ENCODE data around the gene IFNGR2. TPM values are rescaled to one million over a fixed set of nuclear protein-coding genes. Genes with fewer than 3 reads are reported as not detected.

Gene IFNGR2
- total and polyA plus RNA-seq, 2 donors (not counting 1 experiment from before 2014, with no cell fraction given), result 50.7 to 57.6 TPM

GRCh38 chr21:33364830-33365229, 38.4 kb upstream of the IFNGR2 start:
- Histone ChIP-seq H3K36me3 (ENCODE audit: control insufficient read depth, insufficient read depth, low read length) (no peaks in the 10 kb centered on the region), H3K4me3 (replicated peaks in 1 of 4; ENCODE audit: control extremely low read depth in 1 of 4, insufficient read depth in 1 of 4, low read depth in 3 of 4, low read length in 4 of 4) (no peak overlapping the region), H3K9me3 (ENCODE audit: control insufficient read depth, insufficient read depth, low read depth, low read length) (no peaks in the 10 kb centered on the region), H3K79me2 (ENCODE audit: control insufficient read depth, insufficient read depth, low read length) (no peaks in the 10 kb centered on the region), H4K20me1 (ENCODE audit: control insufficient read depth, extremely low read depth, insufficient read depth, low read length) (no peaks in the 10 kb centered on the region), H3K27ac (ENCODE audit: insufficient read depth, low read length) (no peak overlapping the region), H2AFZ (ENCODE audit: low read length) (no peak overlapping the region), H3K4me1 (ENCODE audit: control insufficient read depth, extremely low read depth, insufficient read depth, low read length) (peaks cover 5% of the 10 kb centered on the region), H3K4me2 (ENCODE audit: extremely low read depth, insufficient read depth, low read length) (no peak overlapping the region), H3K9ac (ENCODE audit: insufficient read depth, low read length) (no peak overlapping the region), H3K27me3 (ENCODE audit: control insufficient read depth, insufficient read depth, low read length) (no peaks in the 10 kb centered on the region)
- TF ChIP-seq CTCF (conservative IDR thresholded peaks at IDR 0.05 in 1 of 2, IDR thresholded peaks at IDR 0.05 in 1 of 2; ENCODE audit: low read depth in 1 of 2, low read length in 2 of 2) (no peak), EZH2 (IDR thresholded peaks at IDR 0.05; ENCODE audit: low read length, missing control alignments) (no peak)
- DNase-seq (ENCODE audit: low read depth in 2 of 2), result no peak

- Histone ChIP-seq H2AFZ (ENCODE audit: low read length) (no peak overlapping the region), H3K27ac (ENCODE audit: insufficient read depth, low read length) (no peak overlapping the region), H3K9me3 (ENCODE audit: control insufficient read depth, insufficient read depth, low read depth, low read length) (no peaks in the 10 kb centered on the region), H3K4me1 (ENCODE audit: control insufficient read depth, extremely low read depth, insufficient read depth, low read length) (no peaks in the 10 kb centered on the region), H3K36me3 (ENCODE audit: control insufficient read depth, insufficient read depth, low read length) (no peaks in the 10 kb centered on the region), H3K27me3 (ENCODE audit: control insufficient read depth, insufficient read depth, low read length) (peaks cover 3% of the 10 kb centered on the region), H4K20me1 (ENCODE audit: control insufficient read depth, extremely low read depth, insufficient read depth, low read length) (no peaks in the 10 kb centered on the region), H3K9ac (ENCODE audit: insufficient read depth, low read length) (no peak overlapping the region), H3K79me2 (ENCODE audit: control insufficient read depth, insufficient read depth, low read length) (no peaks in the 10 kb centered on the region), H3K4me2 (ENCODE audit: extremely low read depth, insufficient read depth, low read length) (no peak overlapping the region), H3K4me3 (replicated peaks in 1 of 4; ENCODE audit: control extremely low read depth in 1 of 4, insufficient read depth in 1 of 4, low read depth in 3 of 4, low read length in 4 of 4) (no peak overlapping the region)
- TF ChIP-seq EZH2 (IDR thresholded peaks at IDR 0.05; ENCODE audit: low read length, missing control alignments) (no peak), CTCF (conservative IDR thresholded peaks at IDR 0.05 in 1 of 2, IDR thresholded peaks at IDR 0.05 in 1 of 2; ENCODE audit: low read depth in 1 of 2, low read length in 2 of 2) (no peak)
- DNase-seq (ENCODE audit: low read depth in 2 of 2), result no peak
Observed at GRCh38 chr21:33367309-33367973, 35.8 kb upstream of the IFNGR2 start.

GRCh38 chr21:33368124-33368523, 35.1 kb upstream of the IFNGR2 start:
- no peaks in the 10 kb centered on the region for H3K79me2 ChIP-seq (ENCODE audit: control insufficient read depth, insufficient read depth, low read length)
- H3K4me2 ChIP-seq (ENCODE audit: extremely low read depth, insufficient read depth, low read length), result no peak overlapping the region
- TF ChIP-seq EZH2 (IDR thresholded peaks at IDR 0.05; ENCODE audit: low read length, missing control alignments), result no peak
- no peak for TF ChIP-seq CTCF (conservative IDR thresholded peaks at IDR 0.05 in 1 of 2, IDR thresholded peaks at IDR 0.05 in 1 of 2; ENCODE audit: low read depth in 1 of 2, low read length in 2 of 2)
- no peaks in the 10 kb centered on the region for H4K20me1 ChIP-seq (ENCODE audit: control insufficient read depth, extremely low read depth, insufficient read depth, low read length)
- no peaks in the 10 kb centered on the region for H3K9me3 ChIP-seq (ENCODE audit: control insufficient read depth, insufficient read depth, low read depth, low read length)
- H3K4me3 ChIP-seq (replicated peaks in 1 of 4; ENCODE audit: control extremely low read depth in 1 of 4, insufficient read depth in 1 of 4, low read depth in 3 of 4, low read length in 4 of 4), result no peak overlapping the region
- no peak overlapping the region for H3K9ac ChIP-seq (ENCODE audit: insufficient read depth, low read length)
- no peaks in the 10 kb centered on the region for H3K36me3 ChIP-seq (ENCODE audit: control insufficient read depth, insufficient read depth, low read length)
- no peaks in the 10 kb centered on the region for H3K4me1 ChIP-seq (ENCODE audit: control insufficient read depth, extremely low read depth, insufficient read depth, low read length)
- no peak overlapping the region for H2AFZ ChIP-seq (ENCODE audit: low read length)
- no peak for DNase-seq (ENCODE audit: low read depth in 2 of 2)
- H3K27ac ChIP-seq (ENCODE audit: insufficient read depth, low read length), result no peak overlapping the region
- peaks cover 3% of the 10 kb centered on the region for H3K27me3 ChIP-seq (ENCODE audit: control insufficient read depth, insufficient read depth, low read length)
